HEK293 (cell line): ENCODE results near the gene CCM2L.

Source experiments
- CTCF ChIA-PET: fragments of 350-600 bp; formaldehyde crosslinking; extraction: SDS; loops from one replicate; lab custom pipeline; 2021; ENCODE audit warnings: antibody characterized with exemption; lab: Yijun Ruan, JAX
- POLR2A ChIA-PET: fragments of 300-600 bp; formaldehyde crosslinking; extraction: SDS; loops from one replicate; lab custom pipeline; 2020; ENCODE audit warnings: antibody characterized with exemption, inconsistent platforms; lab: Yijun Ruan, JAX
- H3K27ac ChIP-seq: fragments of 200-500 bp; sonication (Bioruptor generic); 2 replicates; pipeline ENCODE4 v1.5.1; 2014; ENCODE audit warnings: low read depth, low read length, control low read depth, inconsistent platforms; ENCODE audit errors: extremely low read depth
- H3K36me3 ChIP-seq, 2 experiments: fragments of 200-500 bp in 1 of 2; sonication (Bioruptor generic) in 1 of 2; 1 replicate in 1 of 2; 2 replicates in 1 of 2; pipeline ENCODE4 v1.5.1; 2014 to 2017; ENCODE audit warnings: inconsistent platforms in 2 of 2, low read length in 2 of 2; ENCODE audit not compliant: control insufficient read depth in 2 of 2, insufficient read depth in 1 of 2
- H3K4me1 ChIP-seq: fragments of 200-500 bp; sonication (Bioruptor generic); 2 replicates; pipeline ENCODE4 v1.5.1; 2014; ENCODE audit warnings: mild to moderate bottlenecking, low read length, inconsistent platforms; ENCODE audit not compliant: control insufficient read depth, insufficient read depth
- H3K4me3 ChIP-seq: 2 replicates; pipeline ENCODE4 v1.5.1; 2011; ENCODE audit warnings: low read depth, mild to moderate bottlenecking, control low read depth, low read length, moderate library complexity
- H3K9me3 ChIP-seq: fragments of 200-500 bp; sonication (Bioruptor generic); 2 replicates; pipeline ENCODE4 v1.5.1; 2014; ENCODE audit warnings: low read depth, low read length, inconsistent platforms; ENCODE audit not compliant: control insufficient read depth, insufficient read depth
- GLI2 ChIP-seq: fragments of 450-650 bp; formaldehyde crosslinking; IDR thresholded peaks from 2 replicates; pipeline ENCODE4; 2017; ENCODE audit warnings: missing biosample characterization, missing genetic modification characterization, low read depth, borderline replicate concordance
- MEIS1 ChIP-seq: sonication (generic); formaldehyde crosslinking; IDR thresholded peaks from 2 replicates; pipeline ENCODE4 v1.8.1; 2022; ENCODE audit warnings: missing genetic modification reagents, mild to moderate bottlenecking, borderline replicate concordance
- OSR2 ChIP-seq: fragments of 450-650 bp; formaldehyde crosslinking; IDR thresholded peaks from 2 replicates; pipeline ENCODE4 v1.5.1; 2016; ENCODE audit warnings: missing biosample characterization, missing genetic modification characterization
- PATZ1 ChIP-seq: fragments of 450-650 bp; formaldehyde crosslinking; IDR thresholded peaks from 2 replicates; pipeline ENCODE4 v1.5.1; 2016; ENCODE audit warnings: missing biosample characterization, missing genetic modification characterization
- SP7 ChIP-seq: fragments of 450-650 bp; formaldehyde crosslinking; IDR thresholded peaks from 2 replicates; pipeline ENCODE4 v1.5.1; 2016; ENCODE audit warnings: missing biosample characterization, missing genetic modification characterization
- YY2 ChIP-seq: fragments of 450-650 bp; formaldehyde crosslinking; IDR thresholded peaks from 2 replicates; pipeline ENCODE4 v1.5.1; 2016; ENCODE audit warnings: missing biosample characterization, missing genetic modification characterization
- ZBTB17 ChIP-seq: fragments of 450-650 bp; formaldehyde crosslinking; IDR thresholded peaks from 2 replicates; pipeline ENCODE4 v1.5.1; 2016; ENCODE audit warnings: missing biosample characterization, missing genetic modification characterization
- ZBTB20 ChIP-seq: fragments of 450-650 bp; formaldehyde crosslinking; IDR thresholded peaks from 2 replicates; pipeline ENCODE4 v1.5.1; 2016; ENCODE audit warnings: missing biosample characterization, missing genetic modification characterization
- ZBTB49 ChIP-seq: fragments of 450-650 bp; formaldehyde crosslinking; IDR thresholded peaks from 2 replicates; pipeline ENCODE4 v1.5.1; 2016; ENCODE audit warnings: missing biosample characterization, missing genetic modification characterization, low read depth
- ZBTB7A ChIP-seq: fragments of 450-650 bp; formaldehyde crosslinking; IDR thresholded peaks from 2 replicates; pipeline ENCODE4 v1.5.1; 2016; ENCODE audit warnings: low read depth, missing biosample characterization, missing genetic modification characterization
- ZNF2 ChIP-seq: fragments of 450-650 bp; formaldehyde crosslinking; IDR thresholded peaks from 2 replicates; pipeline ENCODE4 v1.5.1; 2016; ENCODE audit warnings: missing biosample characterization, missing genetic modification characterization
- ZNF280C ChIP-seq: fragments of 450-650 bp; formaldehyde crosslinking; IDR thresholded peaks from 2 replicates; pipeline ENCODE4 v1.5.1; 2016; ENCODE audit warnings: missing biosample characterization, missing genetic modification characterization
- ZNF311 ChIP-seq: fragments of 450-650 bp; formaldehyde crosslinking; IDR thresholded peaks from 2 replicates; pipeline ENCODE4 v1.5.1; 2017; ENCODE audit warnings: missing biosample characterization, missing genetic modification characterization, borderline replicate concordance
- ZNF324 ChIP-seq: fragments of 450-650 bp; formaldehyde crosslinking; IDR thresholded peaks from 2 replicates; pipeline ENCODE4 v1.5.1; 2016; ENCODE audit warnings: missing biosample characterization, missing genetic modification characterization
- ZNF335 ChIP-seq: fragments of 450-650 bp; formaldehyde crosslinking; conservative IDR thresholded peaks from 2 replicates; pipeline ENCODE4 v1.5.1; 2016; ENCODE audit warnings: missing biosample characterization, missing genetic modification characterization
- ZNF341 ChIP-seq: fragments of 450-650 bp; formaldehyde crosslinking; IDR thresholded peaks from 2 replicates; pipeline ENCODE4; 2016; ENCODE audit warnings: low read depth, missing biosample characterization, missing genetic modification characterization
- ZNF366 ChIP-seq: fragments of 450-650 bp; formaldehyde crosslinking; conservative IDR thresholded peaks from 2 replicates; pipeline ENCODE4 v1.5.1; 2016; ENCODE audit warnings: missing biosample characterization, missing genetic modification characterization
- ZNF423 ChIP-seq: fragments of 450-650 bp; formaldehyde crosslinking; IDR thresholded peaks from 2 replicates; pipeline ENCODE4 v1.5.1; 2016; ENCODE audit warnings: missing biosample characterization, missing genetic modification characterization
- ZNF501 ChIP-seq: fragments of 450-650 bp; formaldehyde crosslinking; IDR thresholded peaks from 2 replicates; pipeline ENCODE4 v1.5.1; 2016; ENCODE audit warnings: missing biosample characterization, missing genetic modification characterization
- ZNF544 ChIP-seq: fragments of 450-650 bp; formaldehyde crosslinking; IDR thresholded peaks from 2 replicates; pipeline ENCODE4 v1.5.0; 2017; ENCODE audit warnings: missing biosample characterization, missing genetic modification characterization
- ZNF571 ChIP-seq: fragments of 450-650 bp; formaldehyde crosslinking; IDR thresholded peaks from 2 replicates; pipeline ENCODE4 v1.5.0; 2017; ENCODE audit warnings: missing biosample characterization, missing genetic modification characterization
- ZNF600 ChIP-seq: fragments of 450-650 bp; formaldehyde crosslinking; IDR thresholded peaks from 2 replicates; pipeline ENCODE4 v1.5.1; 2016; ENCODE audit warnings: missing biosample characterization, missing genetic modification characterization
- ZNF623 ChIP-seq: fragments of 450-650 bp; formaldehyde crosslinking; IDR thresholded peaks from 2 replicates; pipeline ENCODE4 v1.5.1; 2016; ENCODE audit warnings: missing biosample characterization, missing genetic modification characterization
- ZNF791 ChIP-seq: fragments of 450-650 bp; formaldehyde crosslinking; IDR thresholded peaks from 2 replicates; pipeline ENCODE4 v1.5.1; 2016; ENCODE audit warnings: missing biosample characterization, missing genetic modification characterization
- ZNF830 ChIP-seq: fragments of 450-650 bp; IDR thresholded peaks from 2 replicates; pipeline ENCODE4 v1.5.0; 2018; ENCODE audit warnings: missing biosample characterization, missing genetic modification characterization, low read depth, mild to moderate bottlenecking, moderate library complexity
- TF ChIP-seq, protein P1 (sequence below): fragments of 450-650 bp; formaldehyde crosslinking; IDR thresholded peaks from 2 replicates; pipeline ENCODE4 v1.5.1; 2016; ENCODE audit warnings: missing biosample characterization, missing genetic modification characterization
- TF ChIP-seq, protein P2 (sequence below): fragments of 450-650 bp; formaldehyde crosslinking; IDR thresholded peaks from 2 replicates; pipeline ENCODE4 v1.5.1; 2016; ENCODE audit warnings: missing biosample characterization, missing genetic modification characterization

The CCM2L gene

GRCh38 chr20:32028647-32029372, 18.6 kb downstream of the CCM2L start:
- Histone ChIP-seq H3K4me3 (no peak overlapping the region; the same call in none of the 2 replicates), H3K36me3 (no peaks in the 10 kb centered on the region), H3K9me3 (no peaks in the 10 kb centered on the region), H3K4me1 (no peaks in the 10 kb centered on the region), H3K27ac (no peak overlapping the region)
- POLR2A ChIA-PET = interaction anchor here (0.7 kb wide), 1 partner anchor 181 kb away, joined by 5 read pairs; no protein-coding TSS in a partner anchor
- CTCF ChIA-PET = interaction anchor here (0.6 to 8.9 kb wide), 8 partner anchors 9 to 206 kb away, joined by 3 to 128 read pairs (median 10); partner anchors contain the start of gene PDRG1
- no peak for TF ChIP-seq ZNF544
- TF ChIP-seq ZNF623 (tag by site-specific recombination) = 0 out of 2 replicates have a peak, but pooled peaks have one; percentile 7
- 0 out of 2 replicates have a peak, but pooled peaks have one; percentile 35 for TF ChIP-seq ZNF341
- TF ChIP-seq, protein P1, sequence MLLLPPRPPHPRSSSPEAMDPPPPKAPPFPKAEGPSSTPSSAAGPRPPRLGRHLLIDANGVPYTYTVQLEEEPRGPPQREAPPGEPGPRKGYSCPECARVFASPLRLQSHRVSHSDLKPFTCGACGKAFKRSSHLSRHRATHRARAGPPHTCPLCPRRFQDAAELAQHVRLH (tag by site-specific recombination) = no peak
- TF ChIP-seq ZBTB49 = no peak
- TF ChIP-seq ZBTB7A = no peak
- peak; percentile 47; the same call in 1 of the 2 replicates for TF ChIP-seq ZNF335 (tag by site-specific recombination)
- TF ChIP-seq MEIS1 (CRISPR knock-in tag) = no peak
- TF ChIP-seq ZNF324 (tag by site-specific recombination) = no peak
- 0 out of 2 replicates have a peak, but pooled peaks have one; percentile 7 for TF ChIP-seq PATZ1 (tag by site-specific recombination)
- peak; percentile 70; the same call in 1 of the 2 replicates for TF ChIP-seq ZBTB17 (tag by site-specific recombination)
- TF ChIP-seq YY2 (tag by site-specific recombination) = peak; percentile 58; the same call in 1 of the 2 replicates
- no peak for TF ChIP-seq GLI2 (tag by site-specific recombination)
- no peak for TF ChIP-seq ZNF571 (tag by site-specific recombination)
- peak; percentile 36; the same call in 1 of the 2 replicates for TF ChIP-seq SP7
- TF ChIP-seq ZNF600 (tag by site-specific recombination) = peak; percentile 58; the same call in 1 of the 2 replicates
- TF ChIP-seq ZNF366 (tag by site-specific recombination) = peak; percentile 52
- TF ChIP-seq ZNF311 (tag by site-specific recombination) = no peak
- TF ChIP-seq ZNF830 (tag by site-specific recombination) = no peak
- no peak for TF ChIP-seq ZNF423 (tag by site-specific recombination)
- peak; percentile 40 for TF ChIP-seq OSR2 (tag by site-specific recombination)
- no peak for TF ChIP-seq ZNF280C (tag by site-specific recombination)
- TF ChIP-seq ZNF501 (tag by site-specific recombination) = no peak
- 0 out of 2 replicates have a peak, but pooled peaks have one; percentile 49 for TF ChIP-seq ZNF2 (tag by site-specific recombination)
- peak; percentile 58 for TF ChIP-seq ZBTB20 (tag by site-specific recombination)
- TF ChIP-seq, protein P2, sequence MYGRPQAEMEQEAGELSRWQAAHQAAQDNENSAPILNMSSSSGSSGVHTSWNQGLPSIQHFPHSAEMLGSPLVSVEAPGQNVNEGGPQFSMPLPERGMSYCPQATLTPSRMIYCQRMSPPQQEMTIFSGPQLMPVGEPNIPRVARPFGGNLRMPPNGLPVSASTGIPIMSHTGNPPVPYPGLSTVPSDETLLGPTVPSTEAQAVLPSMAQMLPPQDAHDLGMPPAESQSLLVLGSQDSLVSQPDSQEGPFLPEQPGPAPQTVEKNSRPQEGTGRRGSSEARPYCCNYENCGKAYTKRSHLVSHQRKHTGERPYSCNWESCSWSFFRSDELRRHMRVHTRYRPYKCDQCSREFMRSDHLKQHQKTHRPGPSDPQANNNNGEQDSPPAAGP = 0 out of 2 replicates have a peak, but pooled peaks have one; percentile 29
- no peak for TF ChIP-seq ZNF791 (tag by site-specific recombination)
